ENCODE data around the gene DPF3.

Gene DPF3

DNA sequence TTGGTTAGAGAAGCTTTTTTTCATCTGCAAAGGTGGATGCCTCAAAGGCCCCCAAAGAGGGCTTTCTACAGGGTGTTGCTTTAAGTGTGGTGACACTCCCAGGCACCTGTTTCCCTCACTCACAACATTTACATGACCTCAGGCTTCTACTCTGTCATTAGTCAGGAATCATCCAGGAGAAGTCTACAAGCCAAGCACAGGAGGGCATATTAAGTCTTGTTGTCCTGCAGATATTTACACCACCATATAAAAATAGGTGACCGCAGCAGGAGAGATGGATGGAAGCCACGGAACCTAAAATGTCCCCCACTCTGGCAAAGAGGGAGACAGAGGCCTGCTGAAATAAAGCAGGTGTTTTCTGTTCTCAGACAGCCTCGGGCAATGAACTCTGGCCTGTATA is 7.5 kb upstream of the DPF3 start:
- no peak overlapping the region for H3K4me2 ChIP-seq (ENCODE audit: low read depth, low read length)
- no peak overlapping the region for H3K27ac ChIP-seq (ENCODE audit: low read length)
- no peak for DNase-seq
- H4K20me1 ChIP-seq (ENCODE audit: insufficient read depth, low read length), result no peaks in the 10 kb centered on the region
- 0 out of 2 replicates have a peak, but pooled peaks cover 4% of the 10 kb centered on the region for H3K4me1 ChIP-seq (ENCODE audit: low read length)
- H3K9ac ChIP-seq (ENCODE audit: low read length), result no peak overlapping the region
- TF ChIP-seq EZH2 (optimal IDR thresholded peaks at IDR 0.05; ENCODE audit: low read depth, low read length), result no peak
- TF ChIP-seq, protein P1, sequence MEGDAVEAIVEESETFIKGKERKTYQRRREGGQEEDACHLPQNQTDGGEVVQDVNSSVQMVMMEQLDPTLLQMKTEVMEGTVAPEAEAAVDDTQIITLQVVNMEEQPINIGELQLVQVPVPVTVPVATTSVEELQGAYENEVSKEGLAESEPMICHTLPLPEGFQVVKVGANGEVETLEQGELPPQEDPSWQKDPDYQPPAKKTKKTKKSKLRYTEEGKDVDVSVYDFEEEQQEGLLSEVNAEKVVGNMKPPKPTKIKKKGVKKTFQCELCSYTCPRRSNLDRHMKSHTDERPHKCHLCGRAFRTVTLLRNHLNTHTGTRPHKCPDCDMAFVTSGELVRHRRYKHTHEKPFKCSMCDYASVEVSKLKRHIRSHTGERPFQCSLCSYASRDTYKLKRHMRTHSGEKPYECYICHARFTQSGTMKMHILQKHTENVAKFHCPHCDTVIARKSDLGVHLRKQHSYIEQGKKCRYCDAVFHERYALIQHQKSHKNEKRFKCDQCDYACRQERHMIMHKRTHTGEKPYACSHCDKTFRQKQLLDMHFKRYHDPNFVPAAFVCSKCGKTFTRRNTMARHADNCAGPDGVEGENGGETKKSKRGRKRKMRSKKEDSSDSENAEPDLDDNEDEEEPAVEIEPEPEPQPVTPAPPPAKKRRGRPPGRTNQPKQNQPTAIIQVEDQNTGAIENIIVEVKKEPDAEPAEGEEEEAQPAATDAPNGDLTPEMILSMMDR (IDR thresholded peaks at IDR 0.05; ENCODE audit: low read length), result no peak
- no peaks in the 10 kb centered on the region for H3K9me2 ChIP-seq (replicated peaks; ENCODE audit: insufficient read depth, low read length)
- no peaks in the 10 kb centered on the region for H3K27me3 ChIP-seq (replicated peaks; ENCODE audit: insufficient read depth, low read length)
- no peaks in the 10 kb centered on the region for H3K79me2 ChIP-seq (ENCODE audit: low read length)
- H3F3A ChIP-seq (ENCODE audit: insufficient read depth, low read length), result no peaks in the 10 kb centered on the region
- H2AFZ ChIP-seq (ENCODE audit: low read length), result no peak overlapping the region
- H3K9me3 ChIP-seq (replicated peaks; ENCODE audit: insufficient read depth, low read length), result no peaks in the 10 kb centered on the region
- H3K36me3 ChIP-seq (replicated peaks; ENCODE audit: insufficient read depth, low read length), result no peaks in the 10 kb centered on the region
- no peak overlapping the region for H3K4me3 ChIP-seq (ENCODE audit: low read length)

- H3K9me3 ChIP-seq (replicated peaks; ENCODE audit: insufficient read depth, low read length), result no peaks in the 10 kb centered on the region
- H3K4me3 ChIP-seq (ENCODE audit: low read length), result no peak overlapping the region
- H3K4me2 ChIP-seq (ENCODE audit: low read depth, low read length), result no peak overlapping the region
- DNase-seq, result no peak
- peaks cover 4% of the 10 kb centered on the region for H3K79me2 ChIP-seq (ENCODE audit: low read length)
- H3K27ac ChIP-seq (ENCODE audit: low read length), result no peak overlapping the region
- H3K9ac ChIP-seq (ENCODE audit: low read length), result no peak overlapping the region
- no peaks in the 10 kb centered on the region for H4K20me1 ChIP-seq (ENCODE audit: insufficient read depth, low read length)
- H3K36me3 ChIP-seq (replicated peaks; ENCODE audit: insufficient read depth, low read length), result no peaks in the 10 kb centered on the region
- TF ChIP-seq, protein P1 (IDR thresholded peaks at IDR 0.05; ENCODE audit: low read length), result no peak
- TF ChIP-seq EZH2 (optimal IDR thresholded peaks at IDR 0.05; ENCODE audit: low read depth, low read length) (no peak), EZH2phosphoT487 (IDR thresholded peaks at IDR 0.05; ENCODE audit: low read length) (no peak)
- no peaks in the 10 kb centered on the region for H3K4me1 ChIP-seq (ENCODE audit: low read length)
- no peaks in the 10 kb centered on the region for H3K9me2 ChIP-seq (replicated peaks; ENCODE audit: insufficient read depth, low read length)
- no peak overlapping the region for H2AFZ ChIP-seq (ENCODE audit: low read length)
- no peaks in the 10 kb centered on the region for H3K27me3 ChIP-seq (replicated peaks; ENCODE audit: insufficient read depth, low read length)
- H3F3A ChIP-seq (ENCODE audit: insufficient read depth, low read length), result peaks cover 2% of the 10 kb centered on the region; the same call in 1 of the 2 replicates
Measured at GRCh38 chr14:72898448-72898847, 4.5 kb upstream of the DPF3 start.

GRCh38 chr14:72894623-72895378 is 900 bp upstream of the DPF3 start:
- Histone ChIP-seq H3K27ac (ENCODE audit: low read length) (no peak overlapping the region), H3K4me3 (ENCODE audit: low read length) (peak overlapping the region; percentile 69), H3K4me2 (ENCODE audit: low read depth, low read length) (peak overlapping the region; percentile 96), H3K79me2 (ENCODE audit: low read length) (peaks cover 40% of the 10 kb centered on the region), H3K4me1 (ENCODE audit: low read length) (0 out of 2 replicates have a peak, but pooled peaks cover 4% of the 10 kb centered on the region), H3F3A (ENCODE audit: insufficient read depth, low read length) (peaks cover 20% of the 10 kb centered on the region), H3K27me3 (replicated peaks; ENCODE audit: insufficient read depth, low read length) (no peaks in the 10 kb centered on the region), H3K9ac (ENCODE audit: low read length) (peak overlapping the region; percentile 50; the same call in 1 of the 2 replicates), H3K9me2 (replicated peaks; ENCODE audit: insufficient read depth, low read length) (no peaks in the 10 kb centered on the region), H3K36me3 (replicated peaks; ENCODE audit: insufficient read depth, low read length) (no peaks in the 10 kb centered on the region), H2AFZ (ENCODE audit: low read length) (peak overlapping the region; percentile 58; the same call in 1 of the 2 replicates), H4K20me1 (ENCODE audit: insufficient read depth, low read length) (no peaks in the 10 kb centered on the region), H3K9me3 (replicated peaks; ENCODE audit: insufficient read depth, low read length) (no peaks in the 10 kb centered on the region)
- TF ChIP-seq EZH2phosphoT487 (IDR thresholded peaks at IDR 0.05; ENCODE audit: low read length) (no peak), EZH2 (optimal IDR thresholded peaks at IDR 0.05; ENCODE audit: low read depth, low read length) (no peak)
- TF ChIP-seq, protein P1 (IDR thresholded peaks at IDR 0.05; ENCODE audit: low read length), result no peak
- DNase-seq, result no peak
